HTERT RPE-1 (cell line): ENCODE measurements around the gene BEND2.
"Not testable (repeated sequence)": the region's sequence is repeated elsewhere in the genome, so short reads cannot be mapped to it uniquely, and the experiment has no call there.

Source experiments
- in situ Hi-C: fragments of 300-500 bp; cut with MboI; formaldehyde crosslinking; loops from 4 replicates; pipeline ENCODE4 v1.14.3; 2020; ENCODE audit warnings: low sequenced_read_pairs

BEND2 gene

GRCh38 chrX:18220786-18221185, at the start of gene BEND2:
Gene BEND2, minus strand, starts transcription at chrX:18220886. Its CDS starts 136 bp downstream, at chrX:18220750.
- in situ Hi-C loops = no loop called here

- in situ Hi-C loops = no loop called here
Observed at GRCh38 chrX:18255059-18255458, 34.4 kb upstream of the BEND2 start.

GRCh38 chrX:18252644-18253359, 32.1 kb upstream of the BEND2 start:
- in situ Hi-C loops = no loop called here

GRCh38 chrX:18229646-18230045, 9.0 kb upstream of the BEND2 start:
- in situ Hi-C loops = not testable (repeated sequence)

GRCh38 chrX:18228069-18228468, 7.4 kb upstream of the BEND2 start:
- in situ Hi-C loops = no loop called here

GRCh38 chrX:18227458-18227857, 6.8 kb upstream of the BEND2 start:
- in situ Hi-C loops = no loop called here

- in situ Hi-C loops = no loop called here
Observed at GRCh38 chrX:18210470-18210869, 10.2 kb downstream of the BEND2 start.

GRCh38 chrX:18206657-18207056, 14.0 kb downstream of the BEND2 start:
- in situ Hi-C loops = no loop called here

GRCh38 chrX:18203631-18204030, 17.1 kb downstream of the BEND2 start:
- in situ Hi-C loops = no loop called here

- in situ Hi-C loops = no loop called here
Observed at GRCh38 chrX:18194688-18195087, 26.0 kb downstream of the BEND2 start.

GRCh38 chrX:18179446-18179845, 41.2 kb downstream of the BEND2 start:
- in situ Hi-C loops = no loop called here

GRCh38 chrX:18174971-18175370, 45.7 kb downstream of the BEND2 start:
- in situ Hi-C loops = no loop called here

GRCh38 chrX:18174209-18174608, 46.5 kb downstream of the BEND2 start:
- in situ Hi-C loops = no loop called here

- in situ Hi-C loops = no loop called here
Observed at GRCh38 chrX:18173494-18174180, 47.0 kb downstream of the BEND2 start.

- in situ Hi-C loops = no loop called here
Observed at GRCh38 chrX:18172970-18173369, 47.7 kb downstream of the BEND2 start.

- in situ Hi-C loops = no loop called here
Observed at GRCh38 chrX:18170910-18171309, 49.8 kb downstream of the BEND2 start.

GRCh38 chrX:18166068-18166467, 54.6 kb downstream of the BEND2 start:
- in situ Hi-C loops = no loop called here

GRCh38 chrX:18160369-18160768, 60.3 kb downstream of the BEND2 start:
- in situ Hi-C loops = no loop called here

GRCh38 chrX:18158963-18159362, 61.7 kb downstream of the BEND2 start:
- in situ Hi-C loops = no loop called here

- in situ Hi-C loops = no loop called here
Observed at GRCh38 chrX:18151649-18152048, 69.0 kb downstream of the BEND2 start.

- in situ Hi-C loops = no loop called here
Observed at GRCh38 chrX:18151157-18151556, 69.5 kb downstream of the BEND2 start.

- in situ Hi-C loops = no loop called here
Observed at GRCh38 chrX:18149454-18149853, 71.2 kb downstream of the BEND2 start.
